GM13977 (cell line): Measurements from ENCODE around the gene REC114.

Source experiments
- DNase-seq: peaks from one replicate; pipeline ENCODE4 v3.0.0; 2012; ENCODE audit warnings: low spot score
- in situ Hi-C: fragments of 300-500 bp; cut with MboI; formaldehyde crosslinking; loops from one replicate; pipeline ENCODE4 v1.12.0; 2022; ENCODE audit warnings: low sequenced_read_pairs, low pct_unique_long_range_greater_than_20kb, mixed read lengths, inconsistent platforms; ENCODE audit not compliant: unreplicated experiment
- TF ChIP-seq, protein P1 (sequence below): IDR thresholded peaks from 2 replicates; pipeline ENCODE4 v1.5.1; 2012; ENCODE audit warnings: mild to moderate bottlenecking, control low read depth; ENCODE audit not compliant: insufficient read depth; ENCODE audit errors: extremely low read depth, missing control alignments

Gene REC114

DNA sequence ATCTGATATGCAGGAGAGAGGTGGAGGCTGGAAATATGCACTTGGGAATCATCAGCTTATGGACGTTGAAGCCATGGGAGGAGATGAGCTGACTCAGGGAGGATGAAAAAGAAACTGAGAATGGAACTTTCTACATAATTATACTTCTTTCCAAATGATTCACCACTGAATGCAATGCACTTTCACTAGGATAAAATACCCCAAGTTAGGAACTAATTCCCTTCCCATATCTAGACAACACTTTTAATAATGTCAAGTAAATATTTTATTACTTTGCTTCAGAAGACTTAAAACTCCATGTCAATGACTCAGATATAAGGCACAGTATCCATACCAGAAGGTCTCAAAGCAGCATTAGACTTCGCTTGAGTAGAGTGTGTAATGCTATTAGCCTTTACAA is 166.0 kb downstream of the REC114 start:
- in situ Hi-C loops = no loop called here
- TF ChIP-seq, protein P1, sequence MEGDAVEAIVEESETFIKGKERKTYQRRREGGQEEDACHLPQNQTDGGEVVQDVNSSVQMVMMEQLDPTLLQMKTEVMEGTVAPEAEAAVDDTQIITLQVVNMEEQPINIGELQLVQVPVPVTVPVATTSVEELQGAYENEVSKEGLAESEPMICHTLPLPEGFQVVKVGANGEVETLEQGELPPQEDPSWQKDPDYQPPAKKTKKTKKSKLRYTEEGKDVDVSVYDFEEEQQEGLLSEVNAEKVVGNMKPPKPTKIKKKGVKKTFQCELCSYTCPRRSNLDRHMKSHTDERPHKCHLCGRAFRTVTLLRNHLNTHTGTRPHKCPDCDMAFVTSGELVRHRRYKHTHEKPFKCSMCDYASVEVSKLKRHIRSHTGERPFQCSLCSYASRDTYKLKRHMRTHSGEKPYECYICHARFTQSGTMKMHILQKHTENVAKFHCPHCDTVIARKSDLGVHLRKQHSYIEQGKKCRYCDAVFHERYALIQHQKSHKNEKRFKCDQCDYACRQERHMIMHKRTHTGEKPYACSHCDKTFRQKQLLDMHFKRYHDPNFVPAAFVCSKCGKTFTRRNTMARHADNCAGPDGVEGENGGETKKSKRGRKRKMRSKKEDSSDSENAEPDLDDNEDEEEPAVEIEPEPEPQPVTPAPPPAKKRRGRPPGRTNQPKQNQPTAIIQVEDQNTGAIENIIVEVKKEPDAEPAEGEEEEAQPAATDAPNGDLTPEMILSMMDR = no peak
- DNase-seq = no peak
